Gastrocnemius medialis (tissue), 4 donors: ENCODE data around the gene FAM118A. TPM values are rescaled to one million over a fixed set of nuclear protein-coding genes. Genes with fewer than 3 reads are reported as not detected.
"Not testable (repeated sequence)": the region's sequence is repeated elsewhere in the genome, so short reads cannot be mapped to it uniquely, and the experiment has no call there.

Experiments
- ATAC-seq, 2 donors: fragments of 150-250 bp; one replicate each; pipeline ENCODE4 v1.9.1; 2016
- DNase-seq, 2 donors: peaks; one replicate each; pipeline ENCODE4 v3.0.0-alpha.2; 2019
- H3K27ac ChIP-seq, 4 donors: fragments of 200-600 bp; sonication (generic); 1 replicate in 1 of 4; 2 replicates in 3 of 4; pipeline ENCODE4 v1.5.1; 2016 to 2018; ENCODE audit warnings: mild to moderate bottlenecking in 2 of 4, moderate library complexity in 1 of 4
- H3K27me3 ChIP-seq, 3 donors: fragments of 200-600 bp; sonication (generic) in 2 of 3; 1 replicate in 1 of 3; 2 replicates in 2 of 3; pipeline versions ENCODE4 v1.5.1 to v1.6.0; 2016 to 2019; ENCODE audit warnings: mild to moderate bottlenecking in 1 of 3, moderate library complexity in 1 of 3
- H3K36me3 ChIP-seq, 2 donors: fragments of 200-600 bp; sonication (generic) in 1 of 2; one replicate each; pipeline ENCODE4 v1.5.1; 2017 to 2018
- H3K4me1 ChIP-seq, 2 donors: fragments of 200-600 bp; sonication (generic) in 1 of 2; one replicate each; pipeline ENCODE4 v1.5.1; 2016 to 2017; ENCODE audit warnings: mild to moderate bottlenecking in 2 of 2
- H3K4me3 ChIP-seq, 4 donors: fragments of 200-600 bp; sonication (generic) in 3 of 4; 1 replicate in 1 of 4; 2 replicates in 3 of 4; pipeline ENCODE4 v1.5.1; 2016 to 2019; ENCODE audit warnings: mild to moderate bottlenecking in 2 of 4
- H3K9me3 ChIP-seq, 3 donors: fragments of 200-600 bp; sonication (generic) in 2 of 3; 1 replicate in 1 of 3; 2 replicates in 2 of 3; pipeline ENCODE4 v1.5.1; 2016 to 2019
- CTCF ChIP-seq, 5 experiments: fragments of 450-650 bp in 3 of 5; fragments of 200-600 bp in 2 of 5; sonication (generic) in 2 of 5; IDR thresholded peaks in 4 of 5; conservative IDR thresholded peaks in 1 of 5; 1 replicate in 4 of 5; 2 replicates in 1 of 5; pipeline ENCODE4 v1.5.1; 2016 to 2019; ENCODE audit warnings: antibody characterized with exemption in 5 of 5, mild to moderate bottlenecking in 3 of 5, moderate library complexity in 3 of 5
- POLR2A ChIP-seq, 2 donors: fragments of 450-650 bp; IDR thresholded peaks; one replicate each; pipeline ENCODE4 v1.6.1; 2017; ENCODE audit warnings: antibody characterized with exemption in 2 of 2, mild to moderate bottlenecking in 2 of 2, moderate library complexity in 2 of 2
- in situ Hi-C, 4 donors: fragments of 200-750 bp; cut with MboI; loops; one replicate each; pipeline versions ENCODE4 v1.15.0 to v1.8.0; 2017; ENCODE audit warnings: low sequenced_read_pairs in 4 of 4
- intact Hi-C: fragments of 100-400 bp; cut with DNase I; formaldehyde crosslinking; loops from one replicate; pipeline ENCODE4 v1.15.1; 2023; ENCODE audit warnings: low total_unique reads
- total RNA-seq, 4 donors: library from RNA; depleted of rRNA; stranded (reverse); fragments of >200 nt; gene quantifications; one replicate each; pipeline versions ENCODE4 v1.1.0 to v1.2.3, GENCODE V29; 2016

The FAM118A gene
- total RNA-seq, 4 donors from 2014 or later, result 4.1 to 30.0 (median 24.2) TPM

DNA sequence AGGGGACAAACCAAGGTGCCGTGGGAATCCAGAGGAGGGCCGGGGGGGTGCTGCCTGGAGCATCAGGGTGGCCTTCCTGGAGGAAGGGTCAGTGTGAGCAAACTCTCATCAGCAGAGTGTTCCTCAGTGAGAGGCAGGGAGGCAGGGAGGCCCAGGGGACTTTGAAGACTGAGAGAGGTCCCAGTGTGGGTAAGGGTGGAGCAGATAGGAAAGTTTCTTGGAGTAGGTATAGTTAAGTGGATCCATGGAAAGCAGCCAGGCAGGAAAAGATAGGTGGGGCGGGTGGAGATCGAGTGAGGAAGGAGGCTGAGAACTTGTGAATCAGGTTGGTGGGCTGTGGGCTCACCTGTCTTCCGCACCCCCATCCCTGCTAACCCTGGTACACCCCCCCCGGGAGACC is 15.7 kb upstream of the FAM118A start:
- DNase-seq (no peak), ATAC-seq (no peak)
- H3K4me3 ChIP-seq, result no peak overlapping the region
- in situ Hi-C loops, result no loop called here
- H3K36me3 ChIP-seq, result no peaks in the 10 kb centered on the region
- no peaks in the 10 kb centered on the region for H3K9me3 ChIP-seq
- no peak for TF ChIP-seq POLR2A (IDR thresholded peaks at IDR 0.05)
- TF ChIP-seq CTCF (IDR thresholded peaks at IDR 0.05 in 4 of 5, conservative IDR thresholded peaks at IDR 0.05 in 1 of 5), result no peak
- peaks cover 10 to 11% of the 10 kb centered on the region in 2 donors for H3K4me1 ChIP-seq
- intact Hi-C loops, result no loop called here
- H3K27ac ChIP-seq, result no peak overlapping the region
- no peaks in the 10 kb centered on the region for H3K27me3 ChIP-seq

DNA sequence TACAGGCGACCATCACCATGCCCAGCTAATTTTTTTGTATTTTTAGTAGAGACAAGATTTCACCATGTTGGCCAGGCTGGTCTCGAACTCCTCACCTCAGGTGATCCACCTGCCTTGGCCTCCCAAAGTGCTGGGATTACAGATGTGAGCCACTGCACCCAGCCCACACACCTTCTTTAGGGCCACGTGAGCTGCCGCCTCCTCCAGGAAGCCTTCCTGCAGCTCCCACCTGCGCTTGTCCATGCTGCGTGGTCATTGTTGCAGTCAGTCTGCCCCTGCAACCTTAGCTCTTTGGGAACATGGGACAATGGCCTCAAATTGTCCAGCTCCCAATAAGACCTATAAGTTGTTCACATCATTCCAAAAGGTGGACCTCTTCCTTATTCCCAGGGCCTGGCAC is 14.7 kb upstream of the FAM118A start:
- H3K36me3 ChIP-seq, H3K9me3 ChIP-seq, H3K27me3 ChIP-seq, H3K4me3 ChIP-seq, H3K27ac ChIP-seq, DNase-seq, in situ Hi-C loops, ATAC-seq, intact Hi-C loops: not testable (repeated sequence)
- H3K4me1 ChIP-seq, result peaks cover 8 to 11% of the 10 kb centered on the region in 2 donors

DNA sequence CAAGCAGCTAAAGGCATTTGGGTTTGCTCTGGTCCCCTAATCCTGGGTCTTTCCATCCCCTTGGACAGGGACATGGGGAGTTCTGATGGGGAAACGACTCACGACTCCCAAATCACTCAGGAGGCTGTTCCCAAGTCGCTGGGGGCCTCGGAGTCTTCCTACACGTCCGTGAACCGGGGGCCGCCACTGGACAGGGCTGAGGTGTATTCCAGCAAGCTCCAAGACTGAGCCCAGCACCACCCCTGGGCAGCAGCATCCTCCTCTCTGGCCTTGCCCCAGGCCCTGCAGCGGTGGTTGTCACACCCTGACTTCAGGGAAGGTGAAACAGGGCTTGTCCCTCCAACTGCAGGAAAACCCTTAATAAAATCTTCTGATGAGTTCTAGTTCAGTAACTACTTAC is 14.2 kb upstream of the FAM118A start:
- Histone ChIP-seq H3K27me3 (no peaks in the 10 kb centered on the region), H3K36me3 (no peaks in the 10 kb centered on the region), H3K4me3 (no peak overlapping the region), H3K9me3 (no peaks in the 10 kb centered on the region), H3K27ac (no peak overlapping the region), H3K4me1 (peaks cover 5 to 7% of the 10 kb centered on the region in 2 donors)
- ATAC-seq (no peak), DNase-seq (no peak)
- in situ Hi-C loops, result no loop called here
- intact Hi-C loops, result no loop called here
- TF ChIP-seq CTCF (IDR thresholded peaks at IDR 0.05 in 4 of 5, conservative IDR thresholded peaks at IDR 0.05 in 1 of 5) (no peak), POLR2A (IDR thresholded peaks at IDR 0.05) (no peak)

GRCh38 chr22:45296628-45297297 is 13.0 kb upstream of the FAM118A start:
- ATAC-seq (no peak), DNase-seq (no peak)
- no peaks in the 10 kb centered on the region for H3K9me3 ChIP-seq
- no peak overlapping the region for H3K4me3 ChIP-seq
- H3K36me3 ChIP-seq, result no peaks in the 10 kb centered on the region
- intact Hi-C loops (no loop called here), in situ Hi-C loops (no loop called here)
- no peaks in the 10 kb centered on the region for H3K27me3 ChIP-seq
- TF ChIP-seq CTCF (IDR thresholded peaks at IDR 0.05 in 4 of 5, conservative IDR thresholded peaks at IDR 0.05 in 1 of 5), result no peak
- TF ChIP-seq POLR2A (IDR thresholded peaks at IDR 0.05), result no peak
- H3K4me1 ChIP-seq, result no peaks in the 10 kb centered on the region
- no peak overlapping the region for H3K27ac ChIP-seq

- no peak overlapping the region for H3K27ac ChIP-seq
- ATAC-seq, result no peak
- in situ Hi-C loops, result no loop called here
These were observed 10.7 kb upstream of the FAM118A start for GRCh38 chr22:45298934-45299505.

More at GRCh38 chr22:45298934-45299505, 10.7 kb upstream of the FAM118A start:
- Histone ChIP-seq H3K27me3 (no peaks in the 10 kb centered on the region), H3K9me3 (no peaks in the 10 kb centered on the region), H3K36me3 (no peaks in the 10 kb centered on the region), H3K4me1 (no peaks in the 10 kb centered on the region), H3K4me3 (no peak overlapping the region)
- intact Hi-C loops, result no loop called here
- no peak for DNase-seq
- TF ChIP-seq CTCF (IDR thresholded peaks at IDR 0.05 in 4 of 5, conservative IDR thresholded peaks at IDR 0.05 in 1 of 5), result no peak
